Tibial nerve (tissue), 4 donors: ENCODE data around the gene BRICD5. TPM values are rescaled to one million over a fixed set of nuclear protein-coding genes. Genes with fewer than 3 reads are reported as not detected.

Experiments
- DNase-seq, 2 donors: peaks; one replicate each; pipeline ENCODE4 v3.0.0-alpha.2; 2019; ENCODE audit warnings: low spot score in 2 of 2
- H3K27ac ChIP-seq, 4 donors: fragments of 200-600 bp; sonication (generic) in 3 of 4; one replicate each; pipeline ENCODE4 v1.5.1; 2017 to 2019; ENCODE audit warnings: mild to moderate bottlenecking in 1 of 4
- H3K27me3 ChIP-seq, 2 donors: fragments of 200-600 bp; sonication (generic) in 1 of 2; one replicate each; pipeline versions ENCODE4 v1.5.1 to v1.6.0; 2017 to 2019
- H3K36me3 ChIP-seq, 3 donors: fragments of 200-600 bp; sonication (generic); one replicate each; pipeline ENCODE4 v1.5.1; 2018 to 2019
- H3K4me1 ChIP-seq, 4 donors: fragments of 200-600 bp; sonication (generic) in 3 of 4; one replicate each; pipeline ENCODE4 v1.5.1; 2017 to 2019
- H3K4me3 ChIP-seq, 4 donors: fragments of 200-600 bp; sonication (generic) in 3 of 4; one replicate each; pipeline ENCODE4 v1.5.1; 2017 to 2019; ENCODE audit warnings: mild to moderate bottlenecking in 1 of 4, moderate library complexity in 1 of 4
- H3K9me3 ChIP-seq, 4 donors: fragments of 200-600 bp; sonication (generic) in 3 of 4; one replicate each; pipeline ENCODE4 v1.5.1; 2017 to 2019
- CTCF ChIP-seq, 5 experiments: fragments of 200-600 bp in 3 of 5; fragments of 450-650 bp in 2 of 5; sonication (generic) in 3 of 5; IDR thresholded peaks; one replicate each; pipeline ENCODE4 v1.5.1; 2016 to 2019; ENCODE audit warnings: antibody characterized with exemption in 5 of 5, mild to moderate bottlenecking in 3 of 5, moderate library complexity in 2 of 5
- EP300 ChIP-seq, 2 donors: sonication (generic); formaldehyde crosslinking; IDR thresholded peaks; one replicate each; pipeline ENCODE4 v1.6.1; 2017; ENCODE audit warnings: antibody characterized with exemption in 2 of 2, mild to moderate bottlenecking in 1 of 2
- POLR2A ChIP-seq, 2 donors: fragments of 450-650 bp; IDR thresholded peaks; one replicate each; pipeline ENCODE4 v1.6.1; 2017; ENCODE audit warnings: antibody characterized with exemption in 2 of 2, mild to moderate bottlenecking in 2 of 2, moderate library complexity in 2 of 2
- WGBS, 2 donors: methylation state at CpG; one replicate each; pipeline ENCODE4 v1.1.5; 2018; 5-methylcytosine and 5-hydroxymethylcytosine counted together
- total RNA-seq, 4 donors: library from RNA; depleted of rRNA; stranded (reverse); fragments of >200 nt; gene quantifications; one replicate each; pipeline ENCODE4 v1.1.0, GENCODE V29; 2016

The BRICD5 gene
- total RNA-seq, 4 donors from 2014 or later: 19.8 to 203 (median 24.4) TPM

- Histone ChIP-seq H3K36me3 (peaks cover 0 to 67% (median 9%) of the 10 kb centered on the region in 3 donors), H3K27ac (no peak overlapping the region), H3K27me3 (no peaks in the 10 kb centered on the region), H3K4me3 (no peak overlapping the region), H3K9me3 (no peaks in the 10 kb centered on the region), H3K4me1 (peaks cover 0 to 14% (median 3%) of the 10 kb centered on the region in 4 donors)
- 89% methylated on average over 17 of the region's 17 CpGs for WGBS, 2 donors
- no peak for DNase-seq
- TF ChIP-seq POLR2A (IDR thresholded peaks at IDR 0.05) (no peak), CTCF (IDR thresholded peaks at IDR 0.05) (no peak)
Measured at GRCh38 chr16:2166263-2167067, 44.2 kb downstream of the BRICD5 start.

DNA sequence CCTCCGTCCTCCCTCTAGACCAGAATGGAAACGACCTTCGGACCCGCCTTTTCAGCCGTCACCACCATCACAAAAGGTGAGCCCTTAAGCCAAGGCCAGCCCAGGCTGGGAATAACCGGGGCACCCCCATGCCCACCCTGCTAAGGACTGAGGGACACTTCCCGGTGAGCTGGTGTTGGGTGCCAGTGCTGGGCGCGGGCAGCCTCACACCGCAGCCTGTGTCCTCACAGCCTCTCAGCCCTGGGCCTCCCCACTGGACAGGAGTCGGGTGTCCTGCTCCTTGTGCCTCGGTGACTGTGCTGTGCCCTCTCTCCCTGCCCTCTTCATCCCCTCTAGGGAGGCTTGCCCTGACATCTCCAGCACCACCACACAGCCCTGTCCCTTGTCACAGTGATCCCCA is 44.8 kb downstream of the BRICD5 start:
- Histone ChIP-seq H3K9me3 (no peaks in the 10 kb centered on the region), H3K4me1 (peaks cover 0 to 20% (median 4%) of the 10 kb centered on the region in 4 donors), H3K4me3 (no peak overlapping the region), H3K27me3 (no peaks in the 10 kb centered on the region), H3K27ac (no peak overlapping the region), H3K36me3 (peaks cover 0 to 61% (median 6%) of the 10 kb centered on the region in 3 donors)
- no peak for DNase-seq
- no peak for TF ChIP-seq POLR2A (IDR thresholded peaks at IDR 0.05)
- no peak for TF ChIP-seq CTCF (IDR thresholded peaks at IDR 0.05)
- no peak for TF ChIP-seq EP300 (IDR thresholded peaks at IDR 0.05)
- 93 to 98% methylated on average over 11 to 12 of the region's 12 CpGs for WGBS, 2 donors

DNA sequence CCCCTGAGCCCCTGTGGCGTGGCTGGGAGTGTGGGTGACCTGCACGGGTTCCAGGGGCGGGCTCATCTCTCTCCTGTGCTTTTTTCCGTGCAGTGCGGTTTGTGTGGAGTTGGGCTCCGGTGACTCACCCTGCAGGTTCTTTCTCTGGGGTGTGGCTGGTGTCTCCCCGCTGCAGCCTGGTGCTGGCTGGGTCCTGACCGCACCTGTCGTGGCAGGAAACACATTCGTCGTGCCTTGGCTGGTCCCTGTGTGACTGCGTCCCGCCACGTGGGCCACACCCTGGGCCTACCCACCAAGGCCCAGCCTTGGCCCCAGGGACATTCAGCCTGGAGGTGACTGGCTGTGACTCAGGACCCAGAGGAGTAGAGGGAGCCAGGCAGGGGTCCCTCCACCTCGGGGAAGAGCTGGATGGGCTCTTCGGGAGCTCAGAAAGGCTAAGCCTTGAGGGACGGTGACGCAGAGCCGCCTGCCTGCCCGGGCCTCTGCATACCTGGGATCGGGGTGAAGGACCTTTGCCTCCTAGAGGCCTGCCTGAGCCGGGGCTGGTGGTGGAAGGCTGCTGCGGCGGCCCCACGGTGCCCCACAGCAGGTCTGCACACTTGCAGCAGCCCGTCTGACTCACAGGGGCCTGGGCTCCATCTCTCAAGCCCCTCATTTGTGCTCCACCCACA is 47.3 kb downstream of the BRICD5 start:
- Histone ChIP-seq H3K27me3 (no peaks in the 10 kb centered on the region), H3K9me3 (no peaks in the 10 kb centered on the region), H3K4me1 (peaks cover 0 to 45% (median 29%) of the 10 kb centered on the region in 4 donors), H3K27ac (peak overlapping the region in 2 of 4 donors; percentile 50 to 96), H3K36me3 (peaks cover 0 to 37% (median 6%) of the 10 kb centered on the region in 3 donors), H3K4me3 (no peak overlapping the region)
- TF ChIP-seq POLR2A (IDR thresholded peaks at IDR 0.05) (no peak), EP300 (IDR thresholded peaks at IDR 0.05) (no peak)
- DNase-seq: no peak
- WGBS, 2 donors: 91 to 92% methylated on average over 11 to 25 of the region's 26 CpGs

GRCh38 chr16:2162676-2163118 is 48.0 kb downstream of the BRICD5 start:
- H3K9me3 ChIP-seq: no peaks in the 10 kb centered on the region
- no peaks in the 10 kb centered on the region for H3K27me3 ChIP-seq
- no peak for DNase-seq
- H3K4me3 ChIP-seq: no peak overlapping the region
- H3K4me1 ChIP-seq: peaks cover 0 to 51% (median 35%) of the 10 kb centered on the region in 4 donors
- 90 to 91% methylated on average over 10 to 11 of the region's 13 CpGs for WGBS, 2 donors
- H3K36me3 ChIP-seq: peaks cover 0 to 30% (median 0%) of the 10 kb centered on the region in 3 donors
- TF ChIP-seq EP300 (IDR thresholded peaks at IDR 0.05): no peak
- no peak for TF ChIP-seq CTCF (IDR thresholded peaks at IDR 0.05)
- no peak for TF ChIP-seq POLR2A (IDR thresholded peaks at IDR 0.05)
- H3K27ac ChIP-seq: peak overlapping the region in 2 of 4 donors; percentile 50 to 96

- WGBS, 2 donors: 95% methylated on average over 7 of the region's 10 CpGs; no CpG with 5 or more reads in 1 of the 2 donors
- no peaks in the 10 kb centered on the region for H3K9me3 ChIP-seq
- peaks cover 0 to 23% (median 0%) of the 10 kb centered on the region in 3 donors for H3K36me3 ChIP-seq
- no peaks in the 10 kb centered on the region for H3K27me3 ChIP-seq
- H3K27ac ChIP-seq: peak overlapping the region in 3 of 4 donors; percentile 73 to 96 (median 85)
- no peak for TF ChIP-seq EP300 (IDR thresholded peaks at IDR 0.05)
- TF ChIP-seq CTCF (IDR thresholded peaks at IDR 0.05): no peak
- no peak for TF ChIP-seq POLR2A (IDR thresholded peaks at IDR 0.05)
- no peak for DNase-seq
- no peak overlapping the region for H3K4me3 ChIP-seq
- peaks cover 0 to 59% (median 43%) of the 10 kb centered on the region in 4 donors for H3K4me1 ChIP-seq
Measured at GRCh38 chr16:2161911-2162310, 48.8 kb downstream of the BRICD5 start.
